Medulla oblongata (tissue), 1 donor: Measurements from ENCODE around the gene SUN1.
"Not testable (repeated sequence)": the region's sequence is repeated elsewhere in the genome, so short reads cannot be mapped to it uniquely, and the experiment has no call there.

ENCODE experiments used
- DNase-seq: peaks from one replicate; pipeline ENCODE4 v3.0.0-alpha.2; 2015; ENCODE audit errors: extremely low spot score

SUN1 gene

DNA sequence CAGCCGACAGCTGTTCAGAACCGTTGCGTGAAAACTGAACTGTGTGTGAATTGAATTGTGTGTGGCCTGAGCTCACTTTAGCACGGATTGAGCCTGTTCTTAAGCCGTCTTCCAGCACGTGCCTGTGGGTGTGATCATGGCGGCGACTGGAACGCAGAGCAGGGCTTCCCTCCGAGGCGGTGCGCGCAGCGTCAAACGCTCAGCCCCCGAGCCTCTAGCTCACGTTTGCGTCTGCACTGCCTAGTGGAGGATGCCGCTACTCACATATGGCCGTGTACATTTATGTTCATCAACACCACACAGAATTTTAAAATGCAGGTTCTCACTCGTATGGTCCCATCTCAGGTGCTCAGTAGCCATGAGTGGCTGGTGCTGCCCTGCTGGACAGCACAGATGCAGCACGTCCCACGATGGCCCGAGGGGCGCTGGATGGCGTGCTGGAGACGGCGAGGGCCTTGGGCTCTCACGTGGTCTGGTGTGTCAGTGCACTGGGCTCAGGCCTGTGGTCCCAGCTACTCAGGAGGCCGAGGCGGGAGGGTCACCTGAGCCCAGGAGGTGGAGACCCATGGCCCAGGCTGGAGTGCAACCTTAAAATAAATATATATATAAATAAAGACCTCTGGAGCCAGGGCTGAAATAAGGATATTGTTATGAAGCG is 22.0 kb downstream of the SUN1 start:
- DNase-seq: no peak

DNA sequence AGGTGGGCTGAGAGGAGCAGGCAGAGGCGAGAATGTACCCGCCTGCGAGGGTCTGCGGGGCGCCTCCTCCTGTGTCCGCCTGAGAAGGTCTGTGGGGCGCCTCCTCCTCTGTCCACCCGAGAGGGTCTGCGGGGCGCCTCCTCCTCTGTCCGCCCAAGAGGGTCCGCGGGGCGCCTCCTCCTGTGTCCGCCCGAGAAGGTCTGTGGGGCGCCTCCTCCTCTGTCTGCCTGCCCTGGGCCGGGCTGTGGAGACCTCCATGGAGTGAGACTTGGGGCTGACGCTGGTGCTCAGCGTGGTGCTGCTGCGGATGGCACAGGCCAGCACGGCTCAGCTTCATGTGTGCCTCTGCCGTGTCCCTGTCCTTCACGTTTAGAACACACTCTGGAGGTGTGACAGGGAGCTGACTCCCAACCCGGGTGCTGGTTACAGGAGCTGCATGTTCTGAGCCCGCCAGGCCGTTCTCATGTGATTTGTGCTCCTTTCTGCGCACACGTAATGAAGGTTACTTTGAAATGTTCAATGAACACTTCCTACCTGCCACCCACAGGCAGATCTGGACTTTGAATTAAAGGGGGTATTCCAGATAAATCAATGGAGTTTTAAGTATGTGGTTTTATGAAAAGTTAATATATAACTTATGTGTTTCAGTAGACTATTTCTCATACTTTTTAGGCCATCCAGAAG is 23.6 kb downstream of the SUN1 start:
- no peak for DNase-seq

DNA sequence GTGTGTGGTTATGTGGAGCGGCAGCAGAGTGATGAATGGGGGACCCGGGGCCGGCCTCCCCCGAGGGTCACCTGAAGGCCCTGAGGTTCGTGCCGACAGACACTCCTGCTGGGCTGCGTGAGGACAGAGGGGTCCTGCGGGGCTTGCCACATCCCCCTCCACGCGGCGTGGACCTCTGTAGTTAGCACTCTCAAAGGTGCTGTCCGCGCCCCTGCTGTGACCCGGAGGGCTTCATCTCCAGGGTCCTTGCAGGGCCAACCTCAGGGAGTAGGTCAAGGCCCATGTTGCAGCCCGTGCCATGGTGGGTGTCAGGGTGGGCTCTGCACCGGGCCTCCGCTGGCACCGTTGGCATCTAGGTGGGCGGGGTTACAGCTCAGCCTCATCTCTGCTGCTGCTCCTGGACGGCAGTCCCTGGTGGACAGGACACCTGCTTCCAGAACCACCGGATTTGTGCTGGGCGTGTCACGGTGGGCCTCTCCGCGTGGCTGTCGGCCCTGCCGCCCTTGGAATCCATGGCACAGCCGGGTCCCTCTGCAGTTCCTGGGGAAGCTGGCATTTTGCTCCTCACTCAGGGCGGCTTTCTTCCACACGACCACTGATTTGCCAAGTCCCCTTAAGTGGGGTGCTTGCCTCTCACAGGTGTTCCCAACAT is 24.3 kb downstream of the SUN1 start:
- no peak for DNase-seq

DNA sequence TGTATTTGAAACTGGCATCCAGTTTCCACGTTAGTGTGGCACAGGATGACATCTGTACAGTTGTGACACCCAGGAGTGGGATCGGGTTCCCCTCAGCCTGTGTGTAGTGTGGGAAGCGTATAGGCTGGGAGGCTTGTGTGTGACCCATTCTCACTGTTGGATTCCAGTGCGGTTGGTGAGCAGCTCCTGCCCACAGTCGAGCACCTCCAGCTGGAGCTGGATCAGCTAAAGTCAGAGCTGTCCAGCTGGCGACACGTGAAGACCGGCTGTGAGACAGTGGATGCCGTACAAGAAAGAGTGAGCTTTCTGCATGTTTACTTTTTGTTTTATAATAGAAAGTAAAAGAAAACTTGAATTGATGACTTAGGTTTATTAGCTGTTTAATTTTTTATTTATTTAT is 25.4 kb downstream of the SUN1 start:
- no peak for DNase-seq

DNA sequence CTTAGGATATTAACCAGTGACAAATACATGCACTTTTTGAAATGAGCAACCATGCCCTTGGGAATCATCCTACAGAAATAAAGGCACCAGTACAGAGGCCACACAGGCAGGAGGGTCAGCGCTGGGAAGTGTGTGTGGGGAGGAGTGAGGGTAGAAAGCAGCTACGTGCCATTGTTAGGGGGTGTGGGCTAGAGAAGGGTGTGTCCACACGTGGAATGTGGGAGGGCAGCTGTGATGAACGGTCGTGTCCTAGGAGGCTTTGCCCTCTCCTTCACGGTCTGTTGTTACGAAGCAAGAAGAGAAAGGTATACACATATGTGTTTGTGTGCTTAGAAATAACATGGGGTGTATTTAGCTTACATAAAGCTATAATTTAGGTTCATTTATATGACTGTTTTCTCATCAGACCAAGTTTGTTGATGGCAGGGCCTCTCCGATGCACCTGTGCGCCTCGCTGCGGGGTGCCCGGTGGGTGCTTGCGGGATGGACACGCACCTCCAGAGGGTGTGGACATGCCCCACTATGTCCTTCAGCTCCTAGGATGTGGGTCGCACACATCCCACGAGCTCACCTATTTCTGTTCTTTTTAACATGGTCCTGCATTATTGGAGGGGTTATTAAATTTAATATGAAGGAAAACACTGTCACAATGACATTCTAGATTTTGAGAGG is 27.2 kb downstream of the SUN1 start:
- DNase-seq: no peak

DNA sequence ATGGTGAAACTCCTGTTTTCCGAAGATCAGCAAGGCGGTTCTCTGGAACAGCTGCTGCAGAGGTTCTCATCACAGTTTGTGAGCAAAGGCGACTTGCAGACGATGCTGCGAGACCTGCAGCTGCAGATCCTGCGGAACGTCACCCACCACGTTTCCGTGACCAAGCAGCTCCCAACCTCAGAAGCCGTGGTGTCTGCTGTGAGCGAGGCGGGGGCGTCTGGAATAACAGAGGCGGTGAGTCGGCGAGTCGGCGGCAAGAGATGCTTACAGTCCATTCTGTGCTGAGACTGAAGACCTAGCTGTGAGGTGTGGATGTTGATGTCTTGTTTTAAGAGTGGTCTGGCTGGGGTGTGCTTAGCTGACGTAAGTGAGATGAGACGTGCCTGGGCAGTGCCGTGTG is 27.9 kb downstream of the SUN1 start:
- no peak for DNase-seq

DNA sequence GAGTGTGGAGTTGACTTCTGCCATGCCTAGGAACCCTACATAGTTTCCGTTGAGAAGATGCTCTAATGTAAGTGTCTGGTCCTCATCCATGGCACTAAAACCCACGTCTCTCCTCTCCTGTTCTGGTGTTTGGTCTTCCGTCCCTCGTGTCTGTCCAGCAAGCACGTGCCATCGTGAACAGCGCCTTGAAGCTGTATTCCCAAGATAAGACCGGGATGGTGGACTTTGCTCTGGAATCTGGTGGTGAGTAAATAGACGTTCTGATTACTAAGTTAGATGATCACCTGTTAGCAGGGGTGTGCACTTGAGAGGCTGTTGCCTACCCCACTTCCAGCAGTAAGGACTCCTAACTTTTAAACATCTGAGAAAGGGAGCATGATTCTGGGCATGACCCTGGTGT is 28.9 kb downstream of the SUN1 start:
- no peak for DNase-seq

DNA sequence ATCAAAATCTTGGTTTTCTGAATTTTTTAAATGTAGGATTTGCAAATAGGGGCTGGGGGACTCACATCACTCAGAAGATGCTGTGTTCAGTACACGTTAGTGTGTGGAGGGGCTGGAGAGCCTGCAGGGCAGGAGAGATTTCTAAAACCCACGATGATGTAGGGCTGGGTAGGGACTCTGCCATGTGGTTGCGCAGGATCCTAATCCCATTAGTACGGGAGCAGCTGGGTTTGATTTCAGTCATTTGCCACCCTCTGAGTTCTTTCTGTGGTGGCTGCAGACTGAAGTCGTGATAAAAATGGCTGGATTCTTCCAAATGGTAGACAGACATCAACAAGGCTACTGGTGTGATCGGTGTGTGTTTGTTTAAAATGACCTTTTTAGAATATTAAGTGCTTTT is 29.9 kb downstream of the SUN1 start:
- no peak for DNase-seq

DNA sequence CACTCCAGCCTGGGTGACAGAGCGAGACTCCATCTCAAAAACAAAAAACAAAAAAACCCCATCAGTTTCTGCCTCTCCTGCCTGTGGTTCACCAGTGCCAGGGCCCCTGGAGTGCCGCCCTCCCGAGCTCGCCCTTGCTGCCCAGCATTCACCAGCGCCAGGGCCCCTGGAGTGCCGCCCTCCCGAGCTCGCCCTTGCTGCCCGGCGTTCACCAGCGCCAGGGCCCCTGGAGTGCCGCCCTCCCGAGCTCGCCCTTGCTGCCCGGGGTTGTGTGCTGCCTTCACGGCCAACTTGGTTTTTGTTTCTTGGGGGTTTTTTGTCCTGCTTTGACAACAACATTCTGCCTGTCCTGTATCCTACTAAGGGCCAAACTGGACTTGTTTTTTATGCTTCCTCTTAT is 30.8 kb downstream of the SUN1 start:
- DNase-seq: no peak

DNA sequence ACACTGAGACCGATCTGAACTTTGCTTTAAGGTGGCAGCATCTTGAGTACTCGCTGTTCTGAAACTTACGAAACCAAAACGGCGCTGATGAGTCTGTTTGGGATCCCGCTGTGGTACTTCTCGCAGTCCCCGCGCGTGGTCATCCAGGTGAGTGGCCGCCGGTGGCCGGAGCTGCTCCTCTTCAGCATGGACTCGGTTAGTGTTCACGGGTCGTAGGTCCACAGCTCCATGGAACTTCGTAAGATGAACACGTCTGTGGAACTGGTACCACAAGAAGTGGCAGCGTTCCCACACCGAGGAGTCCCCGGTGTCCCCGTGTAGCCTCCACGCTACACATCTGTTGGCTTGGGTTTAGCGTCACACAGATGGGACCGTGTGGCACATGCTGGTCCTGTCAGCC is 33.6 kb downstream of the SUN1 start:
- DNase-seq: no peak

DNA sequence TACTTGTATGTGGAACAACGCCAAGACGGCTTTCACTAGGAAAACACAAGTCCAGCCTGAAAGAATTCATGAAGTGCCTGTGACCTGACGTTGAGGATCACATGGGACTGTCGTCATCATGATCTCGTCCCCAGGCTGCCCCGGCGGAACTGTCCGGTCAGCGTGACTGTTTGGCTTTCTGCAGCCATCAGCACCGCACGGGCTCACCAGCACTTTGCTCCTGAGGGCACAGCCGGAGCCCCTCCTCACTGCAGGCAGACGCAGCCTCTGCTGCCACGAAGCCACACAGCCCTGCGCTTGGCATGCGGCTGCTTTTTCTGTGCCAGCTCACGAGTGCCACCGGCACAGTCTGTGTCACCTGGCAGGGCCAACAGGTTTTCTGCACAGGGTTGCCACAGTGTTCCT is 34.7 kb downstream of the SUN1 start:
- peak; percentile 85 for DNase-seq

DNA sequence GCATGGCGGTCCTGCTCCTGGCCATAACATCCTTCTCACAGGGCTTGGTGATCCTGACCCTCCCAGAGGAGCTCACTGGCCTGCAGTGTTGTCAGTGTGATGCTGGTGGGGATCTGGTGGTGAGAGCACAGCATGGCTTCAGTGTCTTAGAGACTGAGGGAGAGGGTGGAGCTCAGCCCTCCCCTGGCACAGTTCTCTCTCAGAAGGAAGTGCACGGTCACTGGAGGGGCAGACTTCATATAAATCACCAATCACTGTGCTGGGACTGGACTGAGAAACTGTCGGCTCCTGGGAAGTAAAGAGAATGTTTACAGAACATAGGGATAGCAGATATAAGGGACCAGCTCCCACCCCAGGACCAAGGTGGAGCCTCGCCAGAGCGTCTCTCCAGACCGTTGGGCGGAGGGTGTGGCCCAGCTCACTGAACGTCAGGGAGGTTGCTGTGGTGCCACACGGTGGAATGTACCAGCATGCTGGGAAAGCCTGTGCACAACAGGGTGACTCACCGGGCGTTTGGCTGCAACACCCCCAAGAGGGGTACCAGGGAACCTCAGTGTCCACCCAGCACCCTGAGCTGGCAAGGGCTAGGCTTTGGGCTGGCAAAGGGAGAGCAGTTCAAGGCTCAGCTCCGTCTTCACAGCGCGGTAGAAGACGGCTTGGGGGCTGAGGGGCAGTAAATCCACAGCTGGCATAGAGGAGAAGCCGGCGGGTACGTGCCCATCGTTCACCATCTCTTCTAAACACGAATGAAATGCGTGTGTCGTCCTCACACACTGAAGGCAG is 35.3 kb downstream of the SUN1 start:
- peak; percentile 42 for DNase-seq

DNA sequence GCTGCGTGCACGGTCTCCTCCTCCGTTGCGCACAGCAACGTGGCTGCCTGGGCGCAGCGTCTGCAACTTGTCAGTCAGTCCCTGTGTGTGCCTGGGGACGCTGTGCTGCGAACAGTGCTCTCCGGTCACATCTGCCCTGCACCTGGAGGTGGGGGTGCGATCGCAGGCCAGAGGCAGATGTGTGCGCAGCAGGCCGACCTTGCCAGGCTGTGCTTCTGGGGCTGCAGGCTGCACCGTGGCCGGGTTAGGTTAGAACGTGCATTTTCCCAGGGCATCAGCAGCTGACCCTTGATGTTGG is 35.9 kb downstream of the SUN1 start:
- no peak for DNase-seq

DNA sequence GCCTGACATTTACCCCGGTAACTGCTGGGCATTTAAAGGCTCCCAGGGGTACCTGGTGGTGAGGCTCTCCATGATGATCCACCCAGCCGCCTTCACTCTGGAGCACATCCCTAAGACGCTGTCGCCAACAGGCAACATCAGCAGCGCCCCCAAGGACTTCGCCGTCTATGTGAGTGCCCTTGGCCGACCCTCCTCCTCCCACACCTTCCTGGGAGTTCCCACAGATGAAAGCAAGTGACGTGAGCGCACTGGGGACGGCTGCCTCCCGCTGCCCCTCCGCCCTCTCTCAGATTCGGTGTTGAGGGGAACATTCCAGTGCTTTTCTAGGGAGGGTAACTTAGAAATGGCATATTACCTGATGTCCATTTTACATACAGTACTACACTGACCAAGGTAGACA is 37.1 kb downstream of the SUN1 start:
- DNase-seq: no peak

DNA sequence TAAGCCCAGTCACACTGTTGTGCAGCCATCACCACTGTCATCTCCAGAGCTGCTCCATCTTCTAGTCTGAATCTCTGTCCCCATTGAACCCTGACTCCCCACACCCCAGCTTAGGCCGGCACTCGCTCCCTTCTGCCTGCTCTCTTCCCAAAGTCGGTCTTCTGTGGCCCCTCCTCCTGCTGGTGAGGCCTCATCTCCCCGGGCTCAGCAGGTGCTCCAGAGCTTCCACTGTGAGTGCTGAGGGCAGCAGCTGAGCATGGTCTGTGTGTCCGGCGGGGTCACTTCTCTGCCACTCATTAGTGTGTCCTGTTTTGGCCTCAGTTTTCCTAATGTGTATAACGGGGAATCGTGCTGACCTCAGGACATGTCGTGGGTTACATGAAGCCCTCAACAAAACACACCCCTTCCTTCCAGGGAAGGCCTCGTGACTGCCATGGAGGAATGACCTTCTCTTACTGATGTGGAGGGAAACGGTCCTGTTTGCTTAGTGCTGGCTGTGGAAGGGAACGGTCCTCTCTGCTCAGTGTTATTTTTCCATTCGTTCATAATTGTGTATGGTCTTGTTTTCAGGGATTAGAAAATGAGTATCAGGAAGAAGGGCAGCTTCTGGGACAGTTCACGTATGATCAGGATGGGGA is 39.7 kb downstream of the SUN1 start:
- no peak for DNase-seq

DNA sequence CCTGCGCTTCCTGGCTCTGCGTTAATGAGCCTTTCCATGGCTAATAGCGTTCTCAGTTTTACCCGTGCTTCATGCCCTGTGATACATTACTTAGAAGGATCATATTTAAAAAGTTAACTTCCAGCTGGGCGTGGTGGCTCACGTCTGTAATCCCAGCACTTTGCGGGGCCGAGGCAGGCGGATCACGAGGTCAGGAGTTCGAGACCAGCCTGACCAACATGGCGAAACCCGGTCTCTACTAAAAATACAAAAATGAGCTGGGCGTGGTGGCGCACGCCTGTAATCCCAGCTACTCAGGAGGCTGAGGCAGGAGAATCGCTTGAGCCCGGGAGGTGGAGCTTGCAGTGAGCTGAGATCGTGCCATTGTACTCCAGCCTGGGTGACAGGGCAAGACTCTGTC is 40.4 kb downstream of the SUN1 start:
- DNase-seq: not testable (repeated sequence)

DNA sequence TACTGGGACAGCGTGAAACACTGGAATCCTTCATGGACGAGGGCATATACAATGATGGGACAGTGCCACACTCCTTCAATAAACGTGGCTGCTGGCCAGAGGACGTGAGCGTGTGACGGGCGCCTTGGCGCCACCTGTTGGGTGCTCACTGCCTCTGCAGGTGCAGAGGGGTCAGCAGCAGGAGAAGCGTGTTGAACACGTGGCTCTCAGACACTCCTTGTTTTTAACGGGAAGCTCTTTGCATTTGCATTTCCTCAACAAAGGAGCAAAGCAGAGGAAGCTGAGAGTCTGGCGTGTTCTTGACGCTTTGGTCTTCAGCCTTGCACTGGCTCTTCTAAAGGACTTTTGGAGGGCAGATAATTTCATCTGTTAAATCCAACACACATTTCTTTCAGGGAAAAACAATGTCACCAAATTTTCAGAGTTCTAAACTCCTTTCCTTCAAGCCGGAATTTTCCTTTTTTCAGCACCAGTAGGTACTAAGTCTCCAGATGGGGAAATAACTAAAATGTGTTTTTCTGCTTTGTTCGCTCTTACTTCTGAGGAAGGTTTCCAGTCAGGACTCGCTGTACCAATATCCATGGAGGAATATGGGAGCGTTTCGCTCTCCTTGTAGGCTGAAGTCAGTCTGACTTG is 41.2 kb downstream of the SUN1 start:
- DNase-seq: peak; percentile 94

DNA sequence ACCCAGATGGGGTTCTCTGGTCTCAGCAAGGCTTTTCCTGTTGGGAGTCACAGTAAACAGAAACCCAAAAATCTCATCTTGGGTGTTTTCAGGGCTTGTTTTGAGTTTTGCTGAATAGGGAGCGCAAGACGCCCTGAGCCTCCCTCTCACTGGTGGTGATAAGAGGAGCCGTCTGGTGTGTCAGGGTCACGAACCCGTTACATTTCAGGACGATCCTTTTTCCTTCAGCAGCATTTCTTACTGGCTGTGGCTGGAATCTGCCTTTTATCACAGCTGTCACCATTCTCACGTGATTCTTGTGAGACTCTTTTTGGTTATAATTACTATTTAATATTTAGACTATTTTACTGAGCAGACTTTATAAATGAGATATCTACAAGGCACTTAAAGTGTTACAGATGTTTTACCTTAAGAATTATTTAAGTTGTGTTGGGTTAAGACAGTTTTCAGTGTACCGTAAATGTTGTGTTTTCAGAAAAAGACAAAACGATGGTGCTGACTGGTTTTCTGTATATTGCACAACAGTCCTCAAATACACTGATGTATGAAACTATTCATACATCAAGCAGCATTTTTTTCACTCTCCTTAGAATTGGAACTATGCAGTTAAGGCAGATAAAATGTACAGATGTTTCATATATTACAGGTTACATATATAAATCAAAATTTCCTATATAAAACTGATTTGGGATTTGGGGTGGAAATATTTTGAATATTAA is 41.9 kb downstream of the SUN1 start:
- no peak for DNase-seq

DNA sequence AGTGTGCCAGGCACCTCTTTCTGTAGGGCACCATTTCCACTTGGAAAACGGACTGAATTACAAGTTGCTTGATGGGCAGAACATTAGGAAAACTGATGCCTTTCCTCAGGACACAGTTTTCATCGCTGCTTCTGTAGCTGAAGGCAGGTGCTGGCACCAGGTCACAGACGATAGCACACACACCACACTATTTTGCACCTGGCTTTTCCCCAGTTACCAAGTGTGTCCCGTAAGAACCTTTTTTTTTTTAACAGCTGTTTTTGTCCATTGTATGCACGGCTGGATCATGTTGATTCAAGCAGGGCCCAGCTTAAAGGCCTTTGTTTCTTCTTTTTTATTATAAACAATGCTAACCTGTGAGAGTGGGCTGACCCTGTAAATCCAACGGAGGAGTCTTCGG is 42.8 kb downstream of the SUN1 start:
- peak; percentile 25 for DNase-seq

DNA sequence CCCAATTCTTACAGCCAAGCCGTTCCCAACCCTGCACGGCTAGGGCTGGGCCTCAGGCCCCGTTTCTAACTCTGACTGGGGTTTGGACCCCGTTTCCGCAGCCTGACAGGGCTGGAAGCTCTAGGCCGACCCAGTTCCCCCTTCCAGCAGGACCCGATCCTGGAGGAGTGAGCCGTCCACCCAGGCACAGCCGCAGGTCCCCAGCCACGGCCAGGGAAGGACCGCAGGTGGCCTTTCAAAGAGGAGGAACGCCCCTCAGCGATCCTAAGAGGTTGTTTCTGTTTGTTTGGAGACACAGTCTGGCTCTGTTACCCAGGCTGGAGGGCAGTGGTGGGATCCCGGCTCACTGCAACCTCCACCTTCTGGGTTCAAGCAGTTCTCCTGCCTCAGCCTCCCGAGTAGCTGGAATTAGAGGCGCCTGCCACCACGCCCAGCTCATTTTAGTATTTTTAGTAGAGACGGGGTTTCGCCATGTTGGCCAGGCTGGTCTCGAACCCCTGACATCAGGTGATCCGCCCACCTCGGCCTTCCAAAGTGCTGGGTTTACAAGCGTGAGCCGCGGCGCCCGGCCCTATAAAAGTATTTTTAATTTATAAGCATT is 43.3 kb downstream of the SUN1 start:
- DNase-seq: peak; percentile 21
